GM21367 (cell line): ENCODE data around the gene SPTAN1.
"Not testable (repeated sequence)": the region's sequence is repeated elsewhere in the genome, so short reads cannot be mapped to it uniquely, and the experiment has no call there.

Source experiments
- ATAC-seq: cut with Tn5 transposase; IDR thresholded peaks from one replicate; pipeline ENCODE4 v1.9.1; 2021; ENCODE audit not compliant: unreplicated experiment

SPTAN1 gene

GRCh38 chr9:128657344-128657704 is 104.9 kb downstream of the SPTAN1 start:
- ATAC-seq: no peak

- ATAC-seq: no peak
Observed at GRCh38 chr9:128657796-128658195, 105.4 kb downstream of the SPTAN1 start.

GRCh38 chr9:128666481-128666941 is 114.1 kb downstream of the SPTAN1 start:
- ATAC-seq: not testable (repeated sequence)

- ATAC-seq: no peak
Observed at GRCh38 chr9:128669786-128670185, 117.4 kb downstream of the SPTAN1 start.

DNA sequence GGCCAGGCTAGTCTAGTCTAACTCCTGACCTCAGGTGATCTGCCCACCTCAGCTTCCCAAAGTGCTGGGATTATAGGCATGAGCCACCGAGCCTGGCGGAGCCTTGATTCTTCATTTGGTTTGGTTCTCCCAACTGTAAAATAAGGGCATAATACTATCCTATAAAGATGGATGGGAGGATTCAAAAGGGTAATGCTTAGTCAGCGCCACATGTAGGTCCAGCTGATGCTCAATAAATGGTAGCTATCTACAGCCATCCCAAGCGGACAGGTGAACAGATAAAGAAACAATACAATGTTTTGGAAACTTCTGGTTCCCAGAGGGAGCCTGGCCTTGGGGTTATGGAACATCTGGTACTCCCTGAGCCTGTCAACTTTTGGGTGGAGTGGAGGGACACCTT is 123.0 kb downstream of the SPTAN1 start:
- ATAC-seq: no peak

DNA sequence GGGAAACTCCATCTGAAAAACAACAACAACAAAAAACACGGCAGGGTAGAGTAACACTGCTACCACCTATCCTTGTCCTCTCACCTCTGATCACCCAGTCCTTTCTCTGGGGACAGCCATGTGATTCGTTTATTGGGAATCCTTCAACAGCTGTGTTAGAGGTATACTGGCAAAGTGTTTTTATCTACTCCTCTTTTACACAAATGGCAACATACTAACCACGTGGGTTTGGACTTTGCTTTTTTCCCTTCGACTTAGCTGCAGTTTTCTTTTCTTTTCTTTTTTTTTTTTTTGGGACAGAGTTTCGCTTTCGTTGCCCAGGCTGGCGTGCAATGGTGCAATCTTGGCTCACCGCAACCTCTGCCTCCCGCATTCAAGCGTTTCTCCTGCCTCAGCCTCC is 125.4 kb downstream of the SPTAN1 start:
- no peak for ATAC-seq
